K562 (cell line): ENCODE results near the gene GNAI1. TPM values are rescaled to one million over a fixed set of nuclear protein-coding genes. Genes with fewer than 3 reads are reported as not detected.

Source experiments
- ATAC-seq: fragments of 200-7000 bp; cut with Tn5 transposase; 3 replicates; pipeline ENCODE4 v1.9.1; 2020; ENCODE audit warnings: moderate library complexity
- BruUV-seq: library from RNA; stranded (reverse); fragments of 400-500 nt; replicated peaks from 2 replicates; lab custom pipeline; 2021; lab: Mats Ljungman, UMichigan
- CTCF ChIA-PET: fragments of 300-600 bp; formaldehyde crosslinking; extraction: SDS; loops from one replicate; lab custom pipeline; 2021; ENCODE audit warnings: low intra/inter-chr PET ratio; lab: Yijun Ruan, JAX
- POLR2A ChIA-PET: fragments of 300-600, 350-650 bp; sonication (Branson Sonifier 250); formaldehyde crosslinking; extraction: SDS; loops from one replicate; lab custom pipeline; 2021; ENCODE audit warnings: antibody characterized with exemption, inconsistent platforms; lab: Yijun Ruan, JAX
- DNase-seq, 4 experiments: peaks; one replicate each; pipeline versions ENCODE4 v3.0.0 to v3.0.0-alpha.2; 2011 to 2018; ENCODE audit warnings: low spot score in 3 of 4, mixed read lengths in 3 of 4; ENCODE audit errors: extremely low read depth in 1 of 4
- FAIRE-seq: peaks from 2 replicates; lab custom pipeline; 2011; peaks lifted over from hg19 to GRCh38; lab: Jason Lieb, UNC
- H2AFZ ChIP-seq: 2 replicates; pipeline ENCODE4 v1.6.0; 2011; ENCODE audit warnings: low read depth, low read length, control low read depth, inconsistent platforms
- H3K27ac ChIP-seq: fragments of 200-600 bp; 3 replicates; pipeline ENCODE4 v1.8.0; 2011; ENCODE audit warnings: low read depth, mild to moderate bottlenecking, control low read depth, inconsistent platforms, low read length, moderate library complexity, mixed read lengths; ENCODE audit errors: extremely low read depth
- H3K27me3 ChIP-seq, 2 experiments: fragments of 300-600 bp in 1 of 2; 2 replicates in 1 of 2; 3 replicates in 1 of 2; pipeline versions ENCODE4 v1.6.0 to v1.8.0; 2011; ENCODE audit warnings: inconsistent platforms in 2 of 2, low read length in 2 of 2, mild to moderate bottlenecking in 1 of 2, mixed read lengths in 1 of 2, moderate library complexity in 1 of 2; ENCODE audit not compliant: control insufficient read depth in 2 of 2, insufficient read depth in 2 of 2
- H3K36me3 ChIP-seq: fragments of 300-600 bp; 3 replicates; pipeline ENCODE4 v1.8.0; 2011; ENCODE audit warnings: mild to moderate bottlenecking, low read length, inconsistent platforms; ENCODE audit not compliant: control insufficient read depth, insufficient read depth
- H3K4me1 ChIP-seq, 2 experiments: fragments of 200-600 bp in 1 of 2; replicated peaks in 1 of 2; 2 replicates in 1 of 2; 3 replicates in 1 of 2; pipeline versions ENCODE4 v1.5.1 to v1.8.0; 2011; ENCODE audit warnings: inconsistent platforms in 2 of 2, low read length in 2 of 2, mild to moderate bottlenecking in 1 of 2, mixed read lengths in 1 of 2, moderate library complexity in 1 of 2; ENCODE audit not compliant: control insufficient read depth in 2 of 2, insufficient read depth in 2 of 2
- H3K4me2 ChIP-seq: 2 replicates; pipeline ENCODE4 v1.6.1; 2011; ENCODE audit warnings: low read length, control low read depth, inconsistent platforms, mixed read lengths; ENCODE audit not compliant: insufficient read depth
- H3K4me3 ChIP-seq: fragments of 200-600 bp; sonication (generic), shearing (Covaris generic); 2 replicates; pipeline ENCODE4 v1.5.1; 2016; ENCODE audit warnings: control low read depth, inconsistent platforms
- H3K79me2 ChIP-seq: fragments of 200-600 bp; 3 replicates; pipeline ENCODE4 v1.8.0; 2011; ENCODE audit warnings: low read length, inconsistent platforms; ENCODE audit not compliant: control insufficient read depth, insufficient read depth
- H3K9ac ChIP-seq, 2 experiments: 2 replicates each; pipeline versions ENCODE4 v1.6.0 to v1.6.1; 2011; ENCODE audit warnings: low read depth in 2 of 2, low read length in 2 of 2, control low read depth in 1 of 2, inconsistent platforms in 1 of 2, mild to moderate bottlenecking in 1 of 2, mixed read lengths in 1 of 2; ENCODE audit not compliant: insufficient read depth in 1 of 2
- H3K9me1 ChIP-seq: one replicate; pipeline ENCODE4 v1.6.0; 2011; ENCODE audit warnings: inconsistent platforms, mild to moderate bottlenecking, low read length, moderate library complexity; ENCODE audit not compliant: control insufficient read depth, insufficient read depth
- H3K9me3 ChIP-seq: replicated peaks from 2 replicates; pipeline ENCODE4 v1.5.1; 2011; ENCODE audit warnings: low read depth, low read length, inconsistent platforms; ENCODE audit not compliant: control insufficient read depth, insufficient read depth
- H4K20me1 ChIP-seq: replicated peaks from 2 replicates; pipeline ENCODE4 v1.6.1; 2011; ENCODE audit warnings: low read length, inconsistent platforms, mixed read lengths; ENCODE audit not compliant: control insufficient read depth, insufficient read depth
- FOXK1 ChIP-seq: sonication (generic); formaldehyde crosslinking; IDR thresholded peaks from 2 replicates; pipeline ENCODE4 v1.8.0; 2022; ENCODE audit warnings: missing genetic modification reagents, mild to moderate bottlenecking, borderline replicate concordance
- ZBTB26 ChIP-seq: fragments of 450-650 bp; formaldehyde crosslinking; IDR thresholded peaks from 2 replicates; pipeline ENCODE4 v1.4.0; 2022; ENCODE audit warnings: missing genetic modification characterization
- ZNF134 ChIP-seq: fragments of 250-450 bp; sonication (Bioruptor Pico); conservative IDR thresholded peaks from 2 replicates; pipeline ENCODE4 v1.4.0; 2020
- WGBS: fragments of 100-300 bp; shearing (Covaris generic); methylation state at CpG from one replicate; pipeline ENCODE4 v1.1.6; 2016; ENCODE audit warnings: low coverage, mixed read lengths; ENCODE audit not compliant: insufficient coverage; ENCODE audit errors: missing lambda C conversion rate; 5-methylcytosine and 5-hydroxymethylcytosine counted together
- in situ Hi-C: fragments of 300-500 bp; cut with MboI; formaldehyde crosslinking; loops from 4 replicates; pipeline ENCODE4 v1.15.0; 2018; ENCODE audit warnings: inconsistent platforms, mixed read lengths
- intact Hi-C: fragments of 100-400 bp; cut with micrococcal nuclease; formaldehyde crosslinking; loops from 2 replicates; pipeline ENCODE4 v1.14.2; 2022
- polyA plus RNA-seq, 8 experiments: library from polyadenylated mRNA; depleted of rRNA in 4 of 8; stranded (reverse) in 5 of 8; unstranded in 3 of 8; fragments of >200 nt; fragmentation: Nextera tagmentation in 2 of 8; fragmentation: Illumina TruSeq in 1 of 8; extraction: Ambion mirVana in 2 of 8; extraction: Trizol in 1 of 8; gene quantifications; 2 replicates each; pipeline versions ENCODE4 v1.2.1 to v1.2.3, GENCODE V29; 2011 to 2014; ENCODE audit warnings: inconsistent platforms in 1 of 8, missing spikeins in 1 of 8
- total RNA-seq, 7 experiments: library from RNA; depleted of rRNA in 6 of 7; stranded (reverse); fragments of >200 nt in 6 of 7; fragmentation: Illumina TruSeq in 2 of 7; extraction: Trizol in 2 of 7; gene quantifications; 2 replicates each; pipeline versions ENCODE4 v1.2.1 to v1.2.3, GENCODE V29; 2011 to 2021; ENCODE audit warnings: low replicate concordance in 1 of 7

The GNAI1 gene
- total and polyA plus RNA-seq, 9 of the 15 experiments (the other 6 are each of a cell fraction or from before 2014, with no cell fraction given): 0.03 to 0.13 (median 0.08) TPM; not detected in 6

GRCh38 chr7:80146545-80147182 is 12.0 kb downstream of the GNAI1 start (continued):
- no peak for TF ChIP-seq ZBTB26

GRCh38 chr7:80147543-80148391 is 13.1 kb downstream of the GNAI1 start:
- H3K79me2 ChIP-seq: no peaks in the 10 kb centered on the region
- in situ Hi-C loops: no loop called here
- H4K20me1 ChIP-seq: no peaks in the 10 kb centered on the region
- no TSS peak for BruUV-seq
- no peaks in the 10 kb centered on the region for H3K36me3 ChIP-seq
- no peaks in the 10 kb centered on the region for H3K9me1 ChIP-seq
- FAIRE-seq (no peak), ATAC-seq (no peak), DNase-seq (no peak)
- ChIA-PET CTCF (no interaction called here), POLR2A (no interaction called here)
- H3K4me3 ChIP-seq: no peak overlapping the region
- H3K9me3 ChIP-seq: 0 out of 2 replicates have a peak, but pooled peaks cover 3% of the 10 kb centered on the region
- TF ChIP-seq ZNF134 (CRISPR knock-in tag) (no peak), FOXK1 (CRISPR knock-in tag) (no peak)
- TF ChIP-seq, all 486 proteins: peak for 0
- Histone ChIP-seq H3K27me3 (no peaks in the 10 kb centered on the region), H3K4me1 (no peaks in the 10 kb centered on the region), H3K27ac (no peak overlapping the region), H3K9ac (no peak overlapping the region), H3K4me2 (no peak overlapping the region), H2AFZ (no peak overlapping the region)
- intact Hi-C loops: no loop called here
- WGBS: 0% methylated on average over 3 of the region's 3 CpGs
